ENCODE results near the gene ADSL.

DNA sequence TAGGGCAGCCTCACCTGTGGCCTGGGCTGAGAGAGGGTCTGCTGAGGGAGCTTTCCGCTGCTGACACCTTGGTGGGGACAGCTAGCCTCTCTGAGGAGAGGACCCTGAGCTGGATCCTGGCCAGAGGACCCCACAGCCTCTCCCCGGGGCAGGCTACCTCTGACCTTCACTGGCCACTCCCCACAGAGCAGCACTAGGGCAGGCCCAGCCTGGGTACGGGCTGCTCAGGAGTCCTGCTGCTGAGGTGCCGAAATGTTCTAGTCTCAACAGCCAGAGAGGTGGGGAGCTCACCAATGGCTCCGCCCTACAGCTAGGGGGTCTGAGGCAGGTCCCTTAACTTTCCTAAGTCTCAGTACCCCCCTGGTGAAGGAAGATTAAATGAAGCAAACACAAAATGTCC is 71.6 kb downstream of the ADSL start:
- TF ChIP-seq EP300 (IDR thresholded peaks at IDR 0.05; ENCODE audit: borderline replicate concordance in 1 of 2, low read depth in 1 of 2, low read length in 1 of 2): no peak
- TF ChIP-seq, protein P1, sequence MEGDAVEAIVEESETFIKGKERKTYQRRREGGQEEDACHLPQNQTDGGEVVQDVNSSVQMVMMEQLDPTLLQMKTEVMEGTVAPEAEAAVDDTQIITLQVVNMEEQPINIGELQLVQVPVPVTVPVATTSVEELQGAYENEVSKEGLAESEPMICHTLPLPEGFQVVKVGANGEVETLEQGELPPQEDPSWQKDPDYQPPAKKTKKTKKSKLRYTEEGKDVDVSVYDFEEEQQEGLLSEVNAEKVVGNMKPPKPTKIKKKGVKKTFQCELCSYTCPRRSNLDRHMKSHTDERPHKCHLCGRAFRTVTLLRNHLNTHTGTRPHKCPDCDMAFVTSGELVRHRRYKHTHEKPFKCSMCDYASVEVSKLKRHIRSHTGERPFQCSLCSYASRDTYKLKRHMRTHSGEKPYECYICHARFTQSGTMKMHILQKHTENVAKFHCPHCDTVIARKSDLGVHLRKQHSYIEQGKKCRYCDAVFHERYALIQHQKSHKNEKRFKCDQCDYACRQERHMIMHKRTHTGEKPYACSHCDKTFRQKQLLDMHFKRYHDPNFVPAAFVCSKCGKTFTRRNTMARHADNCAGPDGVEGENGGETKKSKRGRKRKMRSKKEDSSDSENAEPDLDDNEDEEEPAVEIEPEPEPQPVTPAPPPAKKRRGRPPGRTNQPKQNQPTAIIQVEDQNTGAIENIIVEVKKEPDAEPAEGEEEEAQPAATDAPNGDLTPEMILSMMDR (IDR thresholded peaks at IDR 0.05): no peak
- no peak for TF ChIP-seq GABPA (IDR thresholded peaks at IDR 0.05; ENCODE audit: low read depth)
- TF ChIP-seq NFIC (IDR thresholded peaks at IDR 0.05; ENCODE audit: borderline replicate concordance): no peak
- TF ChIP-seq NRF1 (IDR thresholded peaks at IDR 0.05; ENCODE audit: low read depth, low read length): no peak

Measured in SK-N-SH (cell line).